H9 (cell line): Measurements from ENCODE around the gene ANK3. TPM values are rescaled to one million over a fixed set of nuclear protein-coding genes. Genes with fewer than 3 reads are reported as not detected.

ENCODE experiments used
- DNase-seq: peaks from one replicate; pipeline ENCODE4 v3.0.0-alpha.2; 2017
- H2AFZ ChIP-seq: one replicate; pipeline ENCODE4 v1.6.1; 2013; ENCODE audit warnings: mild to moderate bottlenecking, low read length, control low read depth, moderate library complexity
- H2AK5ac ChIP-seq: 2 replicates; pipeline ENCODE4 v1.6.1; 2013; ENCODE audit warnings: low read length, control low read depth, mixed read lengths; ENCODE audit not compliant: insufficient read length
- H2BK120ac ChIP-seq: one replicate; pipeline ENCODE4 v1.6.1; 2013; ENCODE audit warnings: low read depth, mild to moderate bottlenecking, low read length, control low read depth, inconsistent platforms; ENCODE audit not compliant: poor library complexity, severe bottlenecking
- H2BK12ac ChIP-seq: 2 replicates; pipeline ENCODE4 v1.6.1; 2013; ENCODE audit warnings: low read length, control low read depth, mixed read lengths, low read depth; ENCODE audit not compliant: insufficient read length
- H2BK15ac ChIP-seq: 2 replicates; pipeline ENCODE4 v1.6.1; 2013; ENCODE audit warnings: low read depth, low read length, control low read depth
- H2BK20ac ChIP-seq: one replicate; pipeline ENCODE4 v1.6.1; 2013; ENCODE audit warnings: low read depth, mild to moderate bottlenecking, low read length, control low read depth, inconsistent platforms; ENCODE audit not compliant: poor library complexity, severe bottlenecking
- H2BK5ac ChIP-seq: 2 replicates; pipeline ENCODE4 v1.6.1; 2013; ENCODE audit warnings: low read length, control low read depth, mixed read lengths; ENCODE audit not compliant: insufficient read length
- H3K14ac ChIP-seq: 2 replicates; pipeline ENCODE4 v1.6.1; 2013; ENCODE audit warnings: low read length, control low read depth; ENCODE audit not compliant: insufficient read depth
- H3K18ac ChIP-seq: 2 replicates; pipeline ENCODE4 v1.6.1; 2013; ENCODE audit warnings: low read depth, mild to moderate bottlenecking, mixed read lengths, low read length, control low read depth; ENCODE audit not compliant: insufficient read length
- H3K23ac ChIP-seq: 2 replicates; pipeline ENCODE4 v1.6.1; 2013; ENCODE audit warnings: low read length, control low read depth, mixed read lengths, low read depth; ENCODE audit not compliant: insufficient read length
- H3K23me2 ChIP-seq: 2 replicates; pipeline ENCODE4 v1.6.1; 2013; ENCODE audit warnings: low read depth, mild to moderate bottlenecking, mixed read lengths, low read length, control low read depth; ENCODE audit not compliant: insufficient read length, poor library complexity, severe bottlenecking
- H3K27ac ChIP-seq: 2 replicates; pipeline ENCODE4 v1.5.1; 2013; ENCODE audit warnings: low read length, control low read depth, mixed read lengths, low read depth; ENCODE audit not compliant: insufficient read length
- H3K27me3 ChIP-seq: 2 replicates; pipeline ENCODE4 v1.6.1; 2013; ENCODE audit warnings: low read length, control low read depth, inconsistent platforms; ENCODE audit not compliant: insufficient read depth
- H3K4ac ChIP-seq: 2 replicates; pipeline ENCODE4 v1.6.1; 2013; ENCODE audit warnings: low read depth, mild to moderate bottlenecking, control low read depth, inconsistent platforms, low read length, moderate library complexity
- H3K4me1 ChIP-seq: 2 replicates; pipeline ENCODE4 v1.6.1; 2013; ENCODE audit warnings: low read length, control low read depth, inconsistent platforms; ENCODE audit not compliant: insufficient read depth
- H3K4me2 ChIP-seq: 2 replicates; pipeline ENCODE4 v1.6.1; 2013; ENCODE audit warnings: low read length, control low read depth, mixed read lengths; ENCODE audit not compliant: insufficient read length, insufficient read depth
- H3K56ac ChIP-seq: 2 replicates; pipeline ENCODE4 v1.6.1; 2013; ENCODE audit warnings: low read depth, mild to moderate bottlenecking, mixed read lengths, low read length, control low read depth; ENCODE audit not compliant: insufficient read length
- H3K79me1 ChIP-seq: 2 replicates; pipeline ENCODE4 v1.6.1; 2013; ENCODE audit warnings: low read depth, mild to moderate bottlenecking, moderate library complexity, low read length, control low read depth, inconsistent platforms; ENCODE audit not compliant: insufficient read depth, poor library complexity, severe bottlenecking
- H3K79me2 ChIP-seq: 2 replicates; pipeline ENCODE4 v1.6.1; 2013; ENCODE audit warnings: low read length, control low read depth, inconsistent platforms; ENCODE audit not compliant: insufficient read depth
- H3K9ac ChIP-seq: 2 replicates; pipeline ENCODE4 v1.6.1; 2013; ENCODE audit warnings: low read length, control low read depth, mixed read lengths; ENCODE audit not compliant: insufficient read length; ENCODE audit errors: extremely low read depth
- H3K9me3 ChIP-seq: one replicate; pipeline ENCODE4 v1.6.1; 2013; ENCODE audit warnings: low read depth, low read length, inconsistent platforms; ENCODE audit not compliant: control insufficient read depth
- H3T11ph ChIP-seq: one replicate; pipeline ENCODE4 v1.6.1; 2013; ENCODE audit warnings: mild to moderate bottlenecking, low read length, control low read depth, inconsistent platforms
- H4K20me1 ChIP-seq: one replicate; pipeline ENCODE4 v1.6.1; 2013; ENCODE audit not compliant: control insufficient read depth, insufficient read length, insufficient read depth
- H4K5ac ChIP-seq: 2 replicates; pipeline ENCODE4 v1.6.1; 2013; ENCODE audit warnings: low read depth, mild to moderate bottlenecking, mixed read lengths, low read length, control low read depth; ENCODE audit not compliant: insufficient read length
- H4K8ac ChIP-seq: replicated peaks from 2 replicates; pipeline ENCODE4 v1.6.1; 2013; ENCODE audit warnings: low read length, control low read depth, mixed read lengths, low read depth; ENCODE audit not compliant: insufficient read length
- H4K91ac ChIP-seq: 2 replicates; pipeline ENCODE4 v1.6.1; 2013; ENCODE audit warnings: low read depth, mild to moderate bottlenecking, moderate library complexity, mixed read lengths, low read length, control low read depth; ENCODE audit not compliant: insufficient read length
- H3K27ac Mint-ChIP-seq, 3 experiments: 2 replicates in 2 of 3; 3 replicates in 1 of 3; pipeline ENCODE4 v1.8.0; 2020 to 2021; ENCODE audit warnings: mixed read lengths in 3 of 3, mild to moderate bottlenecking in 1 of 3, moderate library complexity in 1 of 3
- H3K27me3 Mint-ChIP-seq: 2 replicates; pipeline ENCODE4 v1.8.0; 2021; ENCODE audit warnings: low read depth, mild to moderate bottlenecking, moderate library complexity, mixed read lengths
- H3K36me3 Mint-ChIP-seq, 3 experiments: 2 replicates in 2 of 3; 3 replicates in 1 of 3; pipeline ENCODE4 v1.8.0; 2020 to 2021; ENCODE audit warnings: low read depth in 3 of 3, mixed read lengths in 3 of 3; ENCODE audit not compliant: insufficient read depth in 1 of 3
- H3K4me1 Mint-ChIP-seq, 2 experiments: 2 replicates each; pipeline ENCODE4 v1.8.0; 2020; ENCODE audit warnings: mixed read lengths in 2 of 2
- H3K4me3 Mint-ChIP-seq, 2 experiments: 2 replicates in 1 of 2; 3 replicates in 1 of 2; pipeline ENCODE4 v1.8.0; 2020 to 2021; ENCODE audit warnings: mild to moderate bottlenecking in 2 of 2, mixed read lengths in 2 of 2, moderate library complexity in 1 of 2
- H3K9me3 Mint-ChIP-seq, 2 experiments: 2 replicates in 1 of 2; 3 replicates in 1 of 2; pipeline ENCODE4 v1.8.0; 2020; ENCODE audit warnings: mild to moderate bottlenecking in 2 of 2, mixed read lengths in 2 of 2, moderate library complexity in 1 of 2
- CTCF ChIP-seq: fragments of 200-600 bp; sonication (generic); conservative IDR thresholded peaks from 3 replicates; pipeline ENCODE4 v1.8.0; 2021; ENCODE audit warnings: antibody characterized with exemption, mild to moderate bottlenecking
- WGBS: extraction: QIAGEN DNeasy Blood & Tissue Kit; methylation state at CpG from one replicate; pipeline ENCODE4 v1.1.7; 2013; ENCODE audit warnings: missing lambda C conversion rate, low lambda C conversion rate, mixed read lengths; ENCODE audit not compliant: insufficient read length; ENCODE audit errors: extremely low coverage; 5-methylcytosine and 5-hydroxymethylcytosine counted together
- total RNA-seq: library from RNA; stranded (reverse); gene quantifications from 2 replicates; pipeline ENCODE4 v1.2.1, GENCODE V29; 2021

Gene ANK3
- total RNA-seq, 1 experiment from 2014 or later, result 59.6 TPM

- H2BK120ac ChIP-seq, result no peak overlapping the region
- no peak overlapping the region for H2BK5ac ChIP-seq
- no peaks in the 10 kb centered on the region for H4K20me1 ChIP-seq
- no peak overlapping the region for H2BK12ac ChIP-seq
- no CpG with 5 or more reads among the region's 3 CpGs for WGBS
- no peaks in the 10 kb centered on the region for H3K79me2 ChIP-seq
- H3K23ac ChIP-seq, result no peak overlapping the region
- H3K27ac ChIP-seq, result no peak overlapping the region
- no peak overlapping the region for H3K14ac ChIP-seq
- H3K18ac ChIP-seq, result no peak overlapping the region
- peaks cover 15% of the 10 kb centered on the region in 2 experiments for H3K4me1 Mint-ChIP-seq
- no peak overlapping the region for H3K4me3 Mint-ChIP-seq
- H3K36me3 Mint-ChIP-seq, result no peaks in the 10 kb centered on the region; a peak in 1 of 7 replicates
- no peak overlapping the region for H3K4ac ChIP-seq
- H3K4me1 ChIP-seq, result peaks cover 2% of the 10 kb centered on the region; the same call in 1 of the 2 replicates
- no peaks in the 10 kb centered on the region for H3K9me3 Mint-ChIP-seq
- no peak overlapping the region for H3K9ac ChIP-seq
- H2AFZ ChIP-seq, result no peak overlapping the region
- H2AK5ac ChIP-seq, result no peak overlapping the region
- H3K79me1 ChIP-seq, result no peaks in the 10 kb centered on the region
- H3K56ac ChIP-seq, result no peak overlapping the region
- no peak overlapping the region for H4K8ac ChIP-seq
- H2BK20ac ChIP-seq, result no peak overlapping the region
- DNase-seq, result no peak
- H3K4me2 ChIP-seq, result no peak overlapping the region
- no peaks in the 10 kb centered on the region for H3K23me2 ChIP-seq
- H3K27me3 ChIP-seq, result no peaks in the 10 kb centered on the region
- H2BK15ac ChIP-seq, result no peak overlapping the region
- H3K27ac Mint-ChIP-seq, result peak overlapping the region in 1 of 3 experiments; percentile 19; a peak in 1 of 7 replicates
- H4K91ac ChIP-seq, result no peak overlapping the region
- no peaks in the 10 kb centered on the region for H3K27me3 Mint-ChIP-seq
- no peak for TF ChIP-seq CTCF
- no peak overlapping the region for H4K5ac ChIP-seq
- no peaks in the 10 kb centered on the region for H3K9me3 ChIP-seq
- no peak overlapping the region for H3T11ph ChIP-seq
Observed at GRCh38 chr10:60205741-60206140, 183.9 kb downstream of the ANK3 start.
